Peyer's patch (tissue), 4 donors: ENCODE results near the gene ZNF710. TPM values are rescaled to one million over a fixed set of nuclear protein-coding genes. Genes with fewer than 3 reads are reported as not detected.
A peak's percentile ranks its signal among the peaks of the same experiment; 100 is the strongest.

ENCODE experiments used
- DNase-seq, 3 donors: peaks; one replicate each; pipeline ENCODE4 v3.0.0-alpha.2; 2017 to 2019
- H3K27ac ChIP-seq, 4 donors: fragments of 200-600 bp; sonication (generic); one replicate each; pipeline ENCODE4 v1.5.1; 2016 to 2019
- H3K27me3 ChIP-seq, 2 donors: fragments of 200-600 bp; sonication (generic); one replicate each; pipeline ENCODE4 v1.5.1; 2019
- H3K36me3 ChIP-seq, 3 donors: fragments of 200-600 bp; sonication (generic); one replicate each; pipeline ENCODE4 v1.5.1; 2016 to 2019
- H3K4me1 ChIP-seq, 4 donors: fragments of 200-600 bp; sonication (generic); one replicate each; pipeline ENCODE4 v1.5.1; 2016 to 2019
- H3K4me3 ChIP-seq, 4 donors: fragments of 200-600 bp; sonication (generic); 1 replicate in 3 of 4; 2 replicates in 1 of 4; pipeline ENCODE4 v1.5.1; 2016 to 2019; ENCODE audit warnings: mild to moderate bottlenecking in 1 of 4
- H3K9me3 ChIP-seq, 4 donors: fragments of 200-600 bp; sonication (generic); one replicate each; pipeline ENCODE4 v1.5.1; 2016 to 2019; ENCODE audit warnings: mild to moderate bottlenecking in 1 of 4
- POLR2A ChIP-seq, 2 donors: fragments of 450-650 bp; IDR thresholded peaks; one replicate each; pipeline ENCODE4 v1.5.1; 2017; ENCODE audit warnings: antibody characterized with exemption in 2 of 2, mild to moderate bottlenecking in 2 of 2, moderate library complexity in 2 of 2
- total RNA-seq, 4 donors: library from RNA; depleted of rRNA; stranded (reverse); fragments of >200 nt; gene quantifications; one replicate each; pipeline ENCODE4 v1.1.0, GENCODE V29; 2016
- TF ChIP-seq, protein P1 (sequence below), 6 experiments: fragments of 450-650 bp in 4 of 6; fragments of 200-600 bp in 2 of 6; sonication (generic) in 1 of 6; IDR thresholded peaks; one replicate each; pipeline ENCODE4 v1.5.1; 2017 to 2019; ENCODE audit warnings: antibody characterized with exemption in 6 of 6, mild to moderate bottlenecking in 3 of 6, moderate library complexity in 1 of 6

Gene ZNF710
- total RNA-seq, 4 donors from 2014 or later = 19.8 to 31.3 (median 23.2) TPM

DNA sequence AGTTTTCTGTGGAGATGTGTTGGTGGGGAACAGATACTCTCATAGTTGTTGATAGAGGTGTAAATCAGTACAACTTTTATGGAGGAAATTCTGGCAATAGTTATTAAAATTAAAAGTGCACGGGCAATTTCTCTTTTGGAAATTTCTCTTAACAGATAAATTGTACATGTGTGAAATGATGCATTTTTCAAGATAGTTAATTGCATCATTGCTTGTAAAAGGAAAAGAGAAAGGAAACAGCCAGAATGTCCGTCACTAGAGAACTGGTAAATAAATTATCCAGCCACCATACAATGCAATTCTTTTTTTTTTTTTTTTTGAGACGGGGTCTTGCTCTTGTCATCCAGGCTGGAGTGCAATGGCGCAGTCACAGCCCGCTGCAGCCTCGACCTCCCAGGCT is 14.2 kb downstream of the ZNF710 start:
- DNase-seq = no peak
- H3K4me3 ChIP-seq = no peak overlapping the region
- H3K27me3 ChIP-seq = no peaks in the 10 kb centered on the region
- peaks cover 0 to 19% (median 7%) of the 10 kb centered on the region in 4 donors for H3K4me1 ChIP-seq
- H3K27ac ChIP-seq = peak overlapping the region in 1 of 4 donors; percentile 56
- H3K36me3 ChIP-seq = no peaks in the 10 kb centered on the region
- peaks cover 0 to 7% (median 0%) of the 10 kb centered on the region in 4 donors for H3K9me3 ChIP-seq
- TF ChIP-seq POLR2A (IDR thresholded peaks at IDR 0.05) = no peak
- TF ChIP-seq, protein P1, sequence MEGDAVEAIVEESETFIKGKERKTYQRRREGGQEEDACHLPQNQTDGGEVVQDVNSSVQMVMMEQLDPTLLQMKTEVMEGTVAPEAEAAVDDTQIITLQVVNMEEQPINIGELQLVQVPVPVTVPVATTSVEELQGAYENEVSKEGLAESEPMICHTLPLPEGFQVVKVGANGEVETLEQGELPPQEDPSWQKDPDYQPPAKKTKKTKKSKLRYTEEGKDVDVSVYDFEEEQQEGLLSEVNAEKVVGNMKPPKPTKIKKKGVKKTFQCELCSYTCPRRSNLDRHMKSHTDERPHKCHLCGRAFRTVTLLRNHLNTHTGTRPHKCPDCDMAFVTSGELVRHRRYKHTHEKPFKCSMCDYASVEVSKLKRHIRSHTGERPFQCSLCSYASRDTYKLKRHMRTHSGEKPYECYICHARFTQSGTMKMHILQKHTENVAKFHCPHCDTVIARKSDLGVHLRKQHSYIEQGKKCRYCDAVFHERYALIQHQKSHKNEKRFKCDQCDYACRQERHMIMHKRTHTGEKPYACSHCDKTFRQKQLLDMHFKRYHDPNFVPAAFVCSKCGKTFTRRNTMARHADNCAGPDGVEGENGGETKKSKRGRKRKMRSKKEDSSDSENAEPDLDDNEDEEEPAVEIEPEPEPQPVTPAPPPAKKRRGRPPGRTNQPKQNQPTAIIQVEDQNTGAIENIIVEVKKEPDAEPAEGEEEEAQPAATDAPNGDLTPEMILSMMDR (IDR thresholded peaks at IDR 0.05) = no peak

DNA sequence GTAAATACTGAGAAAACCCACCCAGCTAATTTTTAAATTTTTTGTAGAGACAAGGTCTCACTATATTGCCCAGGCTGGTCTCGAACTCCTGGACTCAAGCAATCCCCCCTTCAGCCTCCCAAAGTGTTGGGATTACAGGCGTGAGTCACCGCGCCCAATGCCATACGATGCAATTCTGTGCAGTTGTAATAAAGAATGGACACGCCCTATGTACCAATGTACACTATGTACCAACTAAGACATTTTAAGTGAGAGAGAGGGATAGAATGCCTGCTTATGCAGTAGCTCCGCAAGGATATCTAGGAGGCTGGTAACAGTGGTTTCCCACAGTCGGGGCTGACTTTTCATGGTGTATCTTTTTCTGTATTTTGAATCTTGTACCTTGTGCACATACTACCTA is 14.6 kb downstream of the ZNF710 start:
- Histone ChIP-seq H3K4me3 (no peak overlapping the region), H3K9me3 (peaks cover 0 to 7% (median 0%) of the 10 kb centered on the region in 4 donors), H3K36me3 (no peaks in the 10 kb centered on the region), H3K27ac (peak overlapping the region in 3 of 4 donors; percentile 15 to 56 (median 55)), H3K27me3 (no peaks in the 10 kb centered on the region), H3K4me1 (peaks cover 0 to 23% (median 7%) of the 10 kb centered on the region in 4 donors)
- TF ChIP-seq POLR2A (IDR thresholded peaks at IDR 0.05) = peak in 1 of 2 donors; percentile 62
- TF ChIP-seq, protein P1 (IDR thresholded peaks at IDR 0.05) = no peak
- peak in 1 of 3 donors; percentile 81 for DNase-seq

DNA sequence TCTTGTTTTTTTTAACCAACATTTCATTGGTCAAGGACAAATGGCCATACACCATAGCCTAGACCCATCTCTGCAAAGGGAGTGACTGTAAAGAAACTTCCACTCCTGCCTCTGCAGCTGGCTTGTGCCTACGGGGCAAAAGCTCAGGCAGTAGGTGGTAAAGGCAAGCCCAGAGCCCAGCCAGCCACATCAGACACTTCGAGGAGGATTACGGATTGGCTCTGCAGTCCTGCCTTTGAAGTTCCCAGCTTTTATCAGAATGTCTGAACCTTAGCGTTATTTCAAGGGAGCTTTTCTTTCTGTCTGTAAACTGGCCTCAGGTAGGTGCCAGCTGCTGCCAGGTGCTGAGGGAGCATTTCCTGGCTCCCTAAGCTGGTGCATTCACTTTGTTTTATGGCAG is 15.6 kb downstream of the ZNF710 start:
- H3K27me3 ChIP-seq = no peaks in the 10 kb centered on the region
- H3K27ac ChIP-seq = peak overlapping the region in 3 of 4 donors; percentile 15 to 56 (median 55)
- peaks cover 0 to 27% (median 7%) of the 10 kb centered on the region in 4 donors for H3K4me1 ChIP-seq
- H3K4me3 ChIP-seq = no peak overlapping the region
- H3K9me3 ChIP-seq = peaks cover 0 to 5% (median 0%) of the 10 kb centered on the region in 4 donors
- TF ChIP-seq POLR2A (IDR thresholded peaks at IDR 0.05) = no peak
- TF ChIP-seq, protein P1 (IDR thresholded peaks at IDR 0.05) = no peak
- no peaks in the 10 kb centered on the region for H3K36me3 ChIP-seq
- DNase-seq = no peak

DNA sequence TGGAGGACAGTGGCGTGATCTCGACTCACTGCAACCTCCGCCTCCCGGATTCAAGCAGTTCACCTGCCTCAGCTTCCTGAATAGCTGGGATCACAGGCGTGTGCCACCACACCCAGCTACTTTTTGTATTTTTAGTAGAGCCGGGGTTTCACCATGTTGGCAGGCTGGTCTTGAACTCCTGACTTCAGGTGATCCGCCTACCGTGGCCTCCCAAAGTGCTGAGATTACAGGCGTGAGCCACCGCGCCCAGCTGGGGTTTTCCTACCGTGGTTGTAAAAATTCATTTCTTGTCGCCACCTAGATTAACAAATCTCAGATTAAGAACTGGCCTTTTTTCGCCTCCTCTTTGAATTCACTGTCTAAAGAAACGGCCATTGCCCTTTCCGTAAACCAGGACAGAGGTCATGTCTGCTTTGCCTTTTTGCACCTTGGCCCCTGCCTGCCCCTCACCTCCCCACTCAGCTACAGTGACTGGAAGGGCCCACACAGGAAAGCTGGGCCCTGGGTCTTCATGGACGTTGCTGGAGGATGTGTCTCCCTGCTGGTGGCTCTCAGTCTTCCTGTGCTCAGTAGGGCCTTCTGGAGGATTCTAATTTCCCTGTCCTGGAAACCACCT is 17.2 kb downstream of the ZNF710 start:
- H3K4me1 ChIP-seq = peaks cover 0 to 27% (median 6%) of the 10 kb centered on the region in 4 donors
- peak overlapping the region in 2 of 4 donors; percentile 5 to 27 for H3K27ac ChIP-seq
- no peak for DNase-seq
- H3K9me3 ChIP-seq = no peaks in the 10 kb centered on the region
- H3K27me3 ChIP-seq = no peaks in the 10 kb centered on the region
- TF ChIP-seq, protein P1 (IDR thresholded peaks at IDR 0.05) = peak in 1 of 6 experiments; percentile 6
- no peak for TF ChIP-seq POLR2A (IDR thresholded peaks at IDR 0.05)
- no peak overlapping the region for H3K4me3 ChIP-seq
- H3K36me3 ChIP-seq = no peaks in the 10 kb centered on the region

DNA sequence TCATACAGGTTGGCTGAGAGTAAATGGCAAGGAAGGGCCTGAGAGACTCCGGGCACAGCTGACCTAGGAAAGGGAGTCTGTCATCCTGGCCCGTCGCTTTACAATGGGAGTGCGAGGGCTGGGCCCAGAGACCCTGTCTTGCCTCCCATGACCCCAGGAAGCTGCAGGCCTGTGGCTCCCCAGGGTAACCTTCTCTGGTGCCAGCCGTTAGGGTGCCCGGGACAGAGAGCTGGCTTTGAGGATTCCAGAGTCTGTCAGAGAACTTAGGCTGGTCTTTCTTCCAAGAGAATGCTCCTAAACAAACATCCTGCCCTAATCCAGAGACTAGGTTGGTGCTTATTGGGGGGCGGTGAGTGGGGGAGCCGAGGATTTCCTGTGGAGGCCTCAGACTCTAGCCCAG is 18.5 kb downstream of the ZNF710 start:
- H3K27ac ChIP-seq = peak overlapping the region in 3 of 4 donors; percentile 46 to 67 (median 57)

DNA sequence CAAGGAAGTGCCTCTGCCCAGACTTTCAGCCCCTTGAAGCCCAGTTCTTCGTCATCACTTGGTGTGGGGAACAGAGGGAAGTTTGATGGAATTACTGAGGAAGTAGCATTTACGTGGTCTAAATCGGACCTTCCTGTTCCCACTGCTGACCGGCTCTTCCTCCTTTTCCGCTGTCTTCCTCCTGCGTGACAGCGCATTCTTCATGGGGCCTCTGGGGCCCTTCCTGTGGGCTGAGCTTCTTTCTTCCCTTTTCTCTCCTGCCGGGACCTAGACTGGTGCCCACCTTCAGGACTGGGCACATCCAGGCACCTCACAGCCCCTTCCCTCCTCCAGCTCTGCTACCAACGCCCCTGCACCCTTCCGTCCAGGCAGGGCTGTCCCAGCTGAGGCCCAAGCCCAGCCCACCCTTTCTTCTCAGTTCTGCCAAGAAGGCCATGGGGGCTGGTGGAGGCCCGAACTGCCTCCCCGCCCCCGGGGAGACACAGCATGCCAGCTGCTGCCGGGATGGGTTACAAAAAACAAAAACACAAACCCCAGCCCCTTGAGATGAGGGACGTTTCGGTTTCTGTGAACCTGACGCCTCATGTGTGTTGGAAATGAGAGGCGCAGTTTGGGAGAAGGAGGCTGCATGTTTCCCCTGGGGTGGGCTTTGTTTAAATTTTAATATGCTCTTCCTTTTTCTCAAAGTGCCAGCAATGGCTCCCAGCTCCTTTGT is 19.1 kb downstream of the ZNF710 start:
- no peak for TF ChIP-seq POLR2A (IDR thresholded peaks at IDR 0.05)
- TF ChIP-seq, protein P1 (IDR thresholded peaks at IDR 0.05) = no peak
- Histone ChIP-seq H3K4me1 (peaks cover 0 to 27% (median 2%) of the 10 kb centered on the region in 4 donors), H3K27me3 (no peaks in the 10 kb centered on the region), H3K9me3 (no peaks in the 10 kb centered on the region), H3K36me3 (no peaks in the 10 kb centered on the region), H3K27ac (peak overlapping the region; percentile 19 to 67 (median 48)), H3K4me3 (no peak overlapping the region)
- peak in 1 of 3 donors; percentile 49 for DNase-seq

More for the DNA sequence above, 18.5 kb downstream of the ZNF710 start:
- Histone ChIP-seq H3K4me1 (peaks cover 0 to 27% (median 2%) of the 10 kb centered on the region in 4 donors), H3K9me3 (no peaks in the 10 kb centered on the region), H3K4me3 (no peak overlapping the region), H3K27me3 (no peaks in the 10 kb centered on the region), H3K36me3 (no peaks in the 10 kb centered on the region)
- TF ChIP-seq POLR2A (IDR thresholded peaks at IDR 0.05) = no peak
- DNase-seq = peak in 1 of 3 donors; percentile 45
